Airway epithelial cell (primary cell): Measurements from ENCODE around the gene PROCR. TPM values are rescaled to one million over a fixed set of nuclear protein-coding genes. Genes with fewer than 3 reads are reported as not detected.

Experiments used
- total RNA-seq: library from RNA; depleted of rRNA; stranded (reverse); fragments of >200 nt; gene quantifications from 2 replicates; pipeline ENCODE4 v1.2.3, GENCODE V29; 2015

Gene PROCR
- 74.8 and 97.8 TPM in 2 replicates for total RNA-seq

GRCh38 chr20:35171753-35172433 is at the start of gene PROCR:
PROCR (plus strand) TSS chr20:35172072; CDS start chr20:35172155, 83 bp downstream.

GRCh38 chr20:35146920-35147574 is 24.8 kb upstream of the PROCR start, which contains the start of gene EDEM2:
EDEM2 (minus strand) TSS chr20:35147336; CDS start chr20:35147258, 78 bp downstream.

DNA sequence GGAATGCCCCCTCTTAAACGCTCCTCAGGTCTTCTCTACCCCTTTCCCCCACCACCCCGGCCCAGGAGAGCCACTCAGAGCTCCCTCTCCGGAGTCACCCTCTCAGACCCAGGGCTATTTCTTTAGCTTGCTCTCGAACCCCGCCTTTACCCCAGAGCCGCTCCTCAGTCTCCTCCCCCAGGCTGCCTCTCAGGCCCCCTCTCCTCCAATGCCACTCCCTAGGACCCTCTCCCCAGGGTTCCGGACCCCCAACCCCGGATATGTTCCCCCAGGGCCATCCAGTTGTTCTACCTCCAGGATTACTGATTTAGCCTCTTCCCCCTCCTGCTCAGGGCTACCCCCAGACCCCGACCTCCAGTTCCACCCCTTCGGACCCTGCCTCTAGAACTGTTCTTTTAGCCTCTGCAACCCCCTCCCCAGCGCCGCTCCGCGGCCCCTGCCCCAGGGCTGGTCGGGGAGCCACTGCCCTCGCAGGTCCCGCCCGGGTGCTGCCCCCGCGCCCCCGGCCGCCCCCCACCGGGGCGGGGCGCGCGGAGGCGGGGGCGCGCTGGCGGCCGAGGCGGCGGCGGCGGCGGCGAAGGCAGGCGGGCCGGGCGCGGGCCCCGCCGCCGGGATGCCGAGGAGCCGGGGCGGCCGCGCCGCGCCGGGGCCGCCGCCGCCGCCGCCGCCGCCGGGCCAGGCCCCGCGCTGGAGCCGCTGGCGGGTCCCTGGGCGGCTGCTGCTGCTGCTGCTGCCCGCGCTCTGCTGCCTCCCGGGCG is 54.4 kb downstream of the PROCR start, which contains the start of gene MMP24:
MMP24 (plus strand) TSS at position 565 of the 758 bp plus-strand sequence; CDS start at position 614, 49 bp downstream.

Other genes with a start within 250 kb of the PROCR start
- gene GSS, start 216.3 kb upstream of the PROCR start, total RNA-seq = 79.0 and 83.2 TPM in 2 replicates
- under 0.01 TPM in 1 of 2 replicates, not detected in the other for gene MYH7B, start 216.2 kb upstream of the PROCR start, total RNA-seq
- 45.9 and 58.5 TPM in 2 replicates for gene TRPC4AP, start 79.3 kb upstream of the PROCR start, total RNA-seq
- 22.2 and 22.6 TPM in 2 replicates for gene EDEM2, start 24.7 kb upstream of the PROCR start, total RNA-seq
- not detected in 2 replicates for gene MMP24, start 54.6 kb downstream of the PROCR start, total RNA-seq
- gene MMP24OS, start 106.0 kb downstream of the PROCR start, total RNA-seq = 15.9 and 30.8 TPM in 2 replicates
- 222 and 278 TPM in 2 replicates for gene EIF6, start 112.7 kb downstream of the PROCR start, total RNA-seq
- gene FAM83C, start 120.4 kb downstream of the PROCR start, total RNA-seq = 1.2 and 3.2 TPM in 2 replicates
- 28.1 and 32.5 TPM in 2 replicates for gene UQCC1, start 239.9 kb downstream of the PROCR start, total RNA-seq